NCI-H526 treated with DMSO at 0.1 percent for 48 hours (cell line): Measurements from ENCODE around the gene TCF20.

Experiments used
- DNase-seq: peaks from one replicate; lab custom pipeline; 2025; lab: John Stamatoyannopoulos, UW

The TCF20 gene

DNA sequence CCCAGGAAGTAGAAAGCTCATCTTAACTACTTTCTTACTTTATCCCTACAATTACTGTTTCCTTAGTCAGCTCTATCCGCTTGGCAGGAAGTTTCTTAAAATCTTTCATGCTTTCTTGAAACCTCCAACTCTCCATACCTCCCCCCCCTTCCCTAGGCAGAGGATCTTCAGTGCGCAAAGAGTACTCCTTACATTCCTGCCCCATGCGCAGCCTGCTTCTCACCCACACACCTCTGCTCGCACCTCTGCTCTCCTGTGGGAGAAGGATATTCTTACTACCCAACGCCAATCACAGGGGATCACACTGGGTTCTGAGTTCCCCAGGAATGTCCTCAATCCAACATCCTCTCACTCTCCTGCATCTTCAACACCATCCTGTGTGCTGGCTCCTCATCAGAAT is 12.3 kb downstream of the TCF20 start:
- DNase-seq, result no peak

DNA sequence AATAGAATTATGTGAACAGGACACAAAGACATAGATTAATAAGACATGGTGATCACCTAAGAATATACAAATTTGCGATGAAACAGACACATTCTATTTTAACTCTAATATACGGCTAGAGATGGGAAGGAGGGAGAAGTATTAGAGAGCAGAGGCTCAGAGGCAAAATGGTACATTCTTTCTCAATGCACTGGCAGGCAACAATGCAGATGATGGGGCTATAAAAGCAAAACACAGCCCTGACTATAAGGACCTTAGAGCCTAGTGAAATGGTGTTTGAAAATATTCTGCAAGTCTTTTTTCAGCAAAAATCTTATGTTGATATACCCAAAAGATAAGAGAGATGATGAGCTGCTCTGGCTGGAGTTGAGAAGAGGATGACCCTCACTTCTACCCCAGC is 13.1 kb downstream of the TCF20 start:
- DNase-seq, result no peak

DNA sequence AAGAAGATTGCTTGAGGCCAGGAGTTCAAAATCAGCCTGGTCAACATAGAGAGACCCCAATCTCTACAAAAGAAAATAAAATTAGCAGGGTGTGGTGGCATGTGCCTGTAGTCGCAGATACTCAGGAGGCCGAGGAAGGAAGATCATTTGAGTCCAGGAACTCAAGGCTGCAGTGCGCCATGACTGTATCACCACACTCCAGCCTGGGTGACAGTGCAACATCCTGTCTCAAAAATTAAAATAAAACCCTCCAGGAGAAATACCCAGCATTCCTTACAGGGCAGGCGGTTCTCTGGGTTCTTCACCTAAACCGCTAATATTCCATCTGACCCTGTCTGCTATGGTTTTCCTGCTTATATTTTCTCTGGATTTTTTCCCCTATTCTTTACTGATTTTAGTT is 13.5 kb downstream of the TCF20 start:
- DNase-seq, result no peak

DNA sequence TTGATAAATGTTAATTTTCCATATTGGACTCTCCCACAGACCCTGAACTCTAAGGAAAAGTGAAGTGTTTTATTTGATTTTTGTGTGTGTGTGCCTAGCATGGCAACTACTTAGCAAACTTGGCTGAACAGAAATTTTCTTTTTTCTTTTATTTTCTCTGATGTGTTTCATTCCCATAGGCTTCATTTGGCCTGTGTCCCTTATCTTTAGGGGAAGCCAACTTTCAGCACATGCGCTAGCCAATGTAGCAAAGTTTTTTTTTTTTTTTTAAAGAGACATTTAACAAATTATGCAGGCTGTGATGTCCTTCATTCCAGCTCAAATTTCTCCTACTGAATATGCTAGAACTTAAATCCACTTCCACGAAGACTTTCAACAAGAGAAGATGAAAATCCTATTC is 14.2 kb downstream of the TCF20 start:
- no peak for DNase-seq

DNA sequence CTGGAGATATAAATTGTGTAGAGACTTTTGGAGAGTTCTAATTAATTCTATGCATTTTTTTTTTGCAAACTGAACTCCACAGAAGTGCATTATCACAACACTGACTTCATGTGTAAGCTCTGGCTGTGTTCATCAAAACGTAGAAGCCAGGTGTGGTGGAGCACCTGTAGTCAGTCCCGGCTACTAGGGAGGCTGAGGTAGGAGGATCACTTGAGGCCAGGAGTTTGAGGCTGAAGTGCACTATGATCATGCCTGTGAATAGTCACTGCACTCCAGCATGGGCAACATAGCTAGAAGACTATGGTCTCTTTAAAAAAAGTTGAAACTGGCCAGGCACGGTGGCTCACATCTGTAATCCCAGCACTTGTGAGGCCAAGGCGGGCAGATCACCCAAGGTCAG is 20.6 kb downstream of the TCF20 start:
- DNase-seq, result no peak

DNA sequence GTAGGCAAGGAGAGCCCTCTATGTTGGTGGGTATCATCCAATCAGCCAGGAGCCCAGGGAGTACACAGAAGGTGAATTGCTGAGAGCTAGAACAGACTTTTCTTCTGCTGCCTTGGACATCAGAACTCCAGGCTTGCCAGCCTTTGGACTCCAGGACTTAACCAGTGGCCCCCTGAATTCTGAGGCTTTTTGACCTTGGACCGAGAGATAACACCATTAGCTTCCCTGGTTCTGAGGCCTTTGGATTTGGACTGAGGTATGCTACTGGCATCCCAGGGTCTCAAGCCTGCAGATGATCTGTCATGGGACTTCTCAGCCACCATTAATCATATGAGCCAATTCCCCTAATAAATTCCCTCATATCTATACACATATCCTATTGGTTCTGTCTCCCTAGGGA is 21.5 kb downstream of the TCF20 start:
- DNase-seq, result no peak

DNA sequence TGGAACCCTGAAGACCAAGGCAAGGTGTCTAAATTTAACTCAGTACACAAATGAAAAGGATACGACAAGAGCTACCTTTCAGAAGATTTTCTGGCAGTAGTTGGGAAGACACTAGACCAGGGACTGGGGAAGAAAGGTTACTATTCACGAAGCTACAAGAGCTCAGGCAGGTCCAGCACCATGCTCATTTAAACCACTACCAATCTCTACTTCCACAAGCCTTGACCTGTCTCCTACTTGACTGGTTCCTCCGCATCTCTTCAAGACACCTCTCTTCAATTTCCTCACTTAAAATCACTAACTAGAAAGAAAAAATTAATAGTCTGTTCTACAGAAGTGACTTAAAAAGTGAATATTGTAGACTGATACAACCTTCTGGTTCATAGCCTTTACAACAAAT is 22.9 kb downstream of the TCF20 start:
- DNase-seq, result no peak

DNA sequence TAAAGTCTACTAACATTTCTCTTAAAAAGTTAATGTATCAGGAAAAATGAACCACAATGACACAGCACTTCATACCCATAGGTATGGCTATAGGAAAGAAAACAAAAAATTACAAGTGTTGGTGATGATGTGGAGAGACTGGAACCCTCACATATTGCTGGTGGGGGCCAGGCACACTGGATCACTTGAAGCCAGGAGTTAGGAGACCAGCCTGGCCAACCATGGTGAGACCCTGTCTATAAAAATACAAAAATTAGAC is 26.7 kb downstream of the TCF20 start:
- DNase-seq, result no peak

DNA sequence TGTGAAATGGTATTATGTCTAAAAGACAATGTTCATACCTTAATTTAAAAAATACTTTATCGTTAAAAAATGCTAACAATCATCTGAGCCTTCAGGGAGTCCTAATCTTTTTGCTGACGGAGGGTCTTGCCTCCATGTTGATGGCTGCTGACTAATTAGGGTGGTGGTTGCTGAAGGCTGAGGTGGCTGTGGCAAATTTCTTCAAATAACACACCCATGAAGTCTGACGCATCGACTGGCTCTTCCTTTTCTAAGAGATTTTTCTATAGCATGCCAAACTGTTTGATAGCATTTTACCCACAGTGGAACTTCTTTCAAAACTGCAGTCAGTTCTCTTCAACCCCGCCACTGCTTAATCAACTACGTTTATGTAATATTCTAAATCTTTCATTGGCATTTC is 33.6 kb downstream of the TCF20 start:
- no peak for DNase-seq

DNA sequence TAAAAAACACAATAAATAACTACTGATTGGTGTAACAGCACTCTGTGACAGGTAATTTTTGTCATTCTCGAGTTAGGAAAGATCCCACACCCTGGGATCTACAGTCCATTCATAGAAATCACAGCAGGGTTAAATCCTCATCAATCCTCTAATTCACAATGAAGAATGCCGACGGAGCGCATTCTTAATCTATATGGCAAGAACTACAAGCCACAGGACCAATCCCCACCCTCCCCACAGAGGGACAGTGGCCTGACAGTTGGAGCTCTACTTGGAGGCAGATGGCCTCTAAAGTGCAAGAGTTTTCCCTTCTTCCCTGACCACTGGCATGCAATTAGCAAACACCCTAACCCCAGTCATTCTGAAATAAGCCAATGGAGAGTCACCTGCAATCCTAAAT is 34.2 kb downstream of the TCF20 start:
- no peak for DNase-seq

DNA sequence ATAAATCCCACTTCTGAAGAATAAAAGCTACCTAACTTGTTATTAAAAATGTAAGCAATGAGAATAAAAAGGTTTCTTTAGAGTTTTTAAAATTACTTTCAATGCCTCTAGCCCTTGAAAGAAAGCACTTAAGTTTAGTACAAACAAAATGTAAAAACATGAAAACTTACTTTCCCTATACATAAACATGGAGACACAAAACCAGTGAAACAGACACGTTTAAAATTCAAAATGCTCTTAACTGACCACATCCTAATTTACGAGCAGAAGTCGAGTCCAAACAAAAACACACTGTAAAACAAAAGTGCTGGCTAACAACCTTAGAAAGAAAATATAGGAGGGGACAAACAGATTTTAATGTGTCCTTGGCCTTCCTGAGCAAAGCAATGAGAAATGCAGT is 36.6 kb downstream of the TCF20 start:
- no peak for DNase-seq

DNA sequence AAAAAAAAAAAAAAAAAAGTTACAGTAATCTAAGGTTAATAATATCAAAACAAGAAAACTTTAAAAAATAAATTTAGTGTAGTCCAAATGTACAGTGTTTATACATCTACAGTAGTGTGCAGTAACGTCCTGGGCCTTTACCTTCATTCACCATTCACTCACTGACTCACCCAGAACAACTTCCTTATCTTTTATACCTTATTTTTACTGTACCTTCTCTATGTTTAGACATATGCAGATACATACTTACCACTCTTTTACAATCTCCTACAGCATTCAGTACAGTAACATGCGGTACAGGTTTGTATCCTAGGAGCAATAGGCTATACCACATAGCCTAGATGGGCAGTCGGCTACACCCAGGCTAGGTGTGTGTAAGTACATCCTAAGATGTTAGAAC is 38.5 kb downstream of the TCF20 start:
- DNase-seq, result no peak

DNA sequence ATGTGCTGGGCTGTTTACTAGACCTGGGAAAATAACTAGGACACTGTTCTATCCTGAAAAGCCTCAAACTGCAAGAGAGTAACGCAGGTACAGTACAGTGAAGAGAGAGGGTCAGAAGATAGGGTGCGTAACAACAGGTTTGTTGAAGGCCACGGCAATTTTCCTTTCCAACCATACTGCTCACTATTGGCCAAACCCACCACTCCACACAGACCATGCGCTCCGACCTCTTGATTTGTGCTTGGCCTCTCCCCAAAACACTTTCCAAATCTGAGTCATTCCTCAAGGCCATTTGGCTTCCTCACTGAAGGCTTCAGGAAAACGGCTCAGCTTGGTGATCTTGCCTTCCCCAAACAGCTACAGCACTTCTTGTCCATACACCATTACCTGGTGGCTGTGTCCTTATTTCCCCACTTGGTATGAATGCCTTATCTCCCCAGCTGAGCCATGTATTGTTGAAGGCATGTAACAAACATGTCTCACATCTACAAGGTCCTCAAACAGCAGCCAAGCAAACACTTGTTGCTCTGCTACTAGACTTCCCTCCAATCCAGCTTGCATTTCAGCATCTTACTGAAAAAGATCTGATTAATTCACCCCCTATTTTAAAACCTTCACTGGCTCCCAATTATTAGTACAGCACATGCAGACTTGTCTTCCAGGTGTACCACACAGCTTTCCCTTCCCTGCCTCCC is 40.9 kb downstream of the TCF20 start:
- DNase-seq, result no peak

DNA sequence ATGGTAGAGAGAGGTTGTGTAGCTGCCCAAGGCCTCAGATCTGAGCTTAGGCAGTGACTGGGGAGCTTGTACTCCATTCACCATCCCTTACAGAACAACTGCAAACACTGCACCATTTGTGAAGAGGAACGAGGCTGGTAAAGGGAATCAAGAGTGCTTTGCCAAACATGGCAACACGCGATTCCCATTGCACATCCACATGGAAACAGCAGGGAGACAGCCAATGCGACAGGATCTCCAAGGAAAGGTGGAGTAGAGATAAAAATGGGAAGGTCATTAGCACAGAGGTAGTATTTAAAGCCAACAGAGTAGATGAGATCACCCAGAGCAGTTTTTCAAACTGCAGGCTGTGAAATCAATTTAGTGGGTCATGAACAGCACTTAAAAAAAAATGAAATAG is 42.0 kb downstream of the TCF20 start:
- DNase-seq, result no peak

DNA sequence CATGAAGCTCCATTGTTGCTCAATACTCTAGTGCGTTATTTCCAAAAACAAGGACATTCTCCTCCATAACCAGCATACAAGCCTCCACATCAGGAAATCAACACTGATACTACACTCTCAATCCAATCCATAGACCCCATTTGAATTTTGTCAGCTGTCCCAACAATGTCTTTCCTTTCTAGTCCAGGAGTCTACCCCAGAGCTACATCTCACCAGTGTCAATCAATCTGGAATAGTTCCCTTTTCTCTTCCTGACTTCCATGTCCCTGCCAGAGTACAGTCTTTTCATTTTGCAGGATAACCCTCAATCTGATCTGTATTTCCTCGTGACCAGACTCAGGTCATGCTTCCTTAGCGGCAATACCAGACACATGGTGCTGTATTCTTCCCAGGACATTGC is 43.0 kb downstream of the TCF20 start:
- no peak for DNase-seq

DNA sequence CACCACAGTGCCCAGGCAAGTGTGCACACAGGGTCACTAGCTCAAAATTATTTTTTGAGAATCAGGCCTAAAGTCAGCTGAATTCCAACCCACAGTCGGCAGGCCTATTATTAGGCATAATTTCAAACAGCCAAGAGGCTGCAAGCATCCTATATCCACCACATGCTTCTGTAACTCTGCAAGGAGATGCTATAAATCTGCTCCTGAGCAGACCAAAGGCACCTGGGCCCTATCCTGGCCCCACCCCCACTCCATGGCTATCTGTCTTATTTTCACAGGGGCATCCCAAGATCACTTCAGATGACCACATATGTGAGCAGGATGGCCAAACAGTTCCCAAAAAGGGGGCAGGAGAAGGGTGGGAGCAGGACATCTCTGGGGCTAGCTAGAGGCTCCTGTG is 44.6 kb downstream of the TCF20 start:
- no peak for DNase-seq

DNA sequence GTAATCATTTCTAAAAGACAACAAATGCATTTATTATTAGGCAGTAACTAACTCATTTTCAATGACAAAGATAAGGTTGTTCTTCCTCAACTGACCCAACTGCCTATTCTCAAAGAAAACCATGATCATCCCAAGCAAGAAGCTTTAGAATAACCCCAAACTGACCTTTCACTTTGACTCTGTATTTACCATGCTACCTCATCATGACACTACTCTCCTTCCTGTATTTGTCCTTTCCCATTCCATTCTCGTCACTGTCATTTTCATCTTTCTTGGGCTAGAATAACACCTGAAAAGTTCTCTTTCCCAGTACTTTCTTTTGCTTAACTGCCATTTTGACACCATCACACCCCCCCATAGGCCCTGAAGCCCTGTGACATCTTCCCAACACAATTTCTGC is 48.3 kb downstream of the TCF20 start:
- DNase-seq, result no peak
